GM12874 (cell line): ENCODE data around the gene ADPRHL1.

Experiments used
- CTCF ChIP-seq: IDR thresholded peaks from 2 replicates; pipeline ENCODE4 v1.5.1; 2011; ENCODE audit warnings: low read depth, mild to moderate bottlenecking, control low read depth, low read length, moderate library complexity; ENCODE audit not compliant: insufficient read depth

Gene ADPRHL1

GRCh38 chr13:113493315-113493951 lies 40.1 kb upstream of the ADPRHL1 start:
- no peak for TF ChIP-seq CTCF

- no peak for TF ChIP-seq CTCF
These were observed 38.7 kb upstream of the ADPRHL1 start for GRCh38 chr13:113491982-113492381.

GRCh38 chr13:113491418-113491883 lies 38.2 kb upstream of the ADPRHL1 start:
- no peak for TF ChIP-seq CTCF

GRCh38 chr13:113490496-113491417 lies 37.5 kb upstream of the ADPRHL1 start, which contains the start of gene DCUN1D2:
Gene DCUN1D2, minus strand, starts transcription at chr13:113490711. Its CDS starts 42 bp downstream, at chr13:113490669.
- TF ChIP-seq CTCF = no peak

- no peak for TF ChIP-seq CTCF
These were observed 36.5 kb upstream of the ADPRHL1 start for GRCh38 chr13:113489549-113490495.

GRCh38 chr13:113489171-113489548 lies 35.9 kb upstream of the ADPRHL1 start:
- TF ChIP-seq CTCF = no peak
